BLaER1 (cell line): ENCODE data around the gene EHBP1L1.
A peak's percentile ranks its signal among the peaks of the same experiment; 100 is the strongest.

Experiments
- H3K27ac ChIP-seq: shearing (Covaris generic); formaldehyde crosslinking; 2 replicates; pipeline ENCODE4 v1.8.1; 2022
- H3K27me3 ChIP-seq: shearing (Covaris generic); formaldehyde crosslinking; 2 replicates; pipeline ENCODE4 v1.8.1; 2022
- H3K36me3 ChIP-seq: shearing (Covaris generic); formaldehyde crosslinking; 2 replicates; pipeline ENCODE4 v1.8.1; 2022
- H3K4me1 ChIP-seq: shearing (Covaris generic); formaldehyde crosslinking; 2 replicates; pipeline ENCODE4 v1.8.1; 2022
- H3K4me2 ChIP-seq: shearing (Covaris generic); formaldehyde crosslinking; 2 replicates; pipeline ENCODE4 v1.8.1; 2022
- H3K4me3 ChIP-seq: shearing (Covaris generic); formaldehyde crosslinking; 2 replicates; pipeline ENCODE4 v1.8.1; 2022
- H3K9ac ChIP-seq: shearing (Covaris generic); formaldehyde crosslinking; 2 replicates; pipeline ENCODE4 v1.8.1; 2022
- H3K9me3 ChIP-seq: shearing (Covaris generic); formaldehyde crosslinking; 2 replicates; pipeline ENCODE4 v1.8.1; 2022
- H4K20me1 ChIP-seq: shearing (Covaris generic); formaldehyde crosslinking; 2 replicates; pipeline ENCODE4 v1.8.1; 2022
- Cebpa-rat ChIP-seq: shearing (Covaris generic); IDR thresholded peaks from 2 replicates; pipeline ENCODE4 v1.8.1; 2022

Gene EHBP1L1

DNA sequence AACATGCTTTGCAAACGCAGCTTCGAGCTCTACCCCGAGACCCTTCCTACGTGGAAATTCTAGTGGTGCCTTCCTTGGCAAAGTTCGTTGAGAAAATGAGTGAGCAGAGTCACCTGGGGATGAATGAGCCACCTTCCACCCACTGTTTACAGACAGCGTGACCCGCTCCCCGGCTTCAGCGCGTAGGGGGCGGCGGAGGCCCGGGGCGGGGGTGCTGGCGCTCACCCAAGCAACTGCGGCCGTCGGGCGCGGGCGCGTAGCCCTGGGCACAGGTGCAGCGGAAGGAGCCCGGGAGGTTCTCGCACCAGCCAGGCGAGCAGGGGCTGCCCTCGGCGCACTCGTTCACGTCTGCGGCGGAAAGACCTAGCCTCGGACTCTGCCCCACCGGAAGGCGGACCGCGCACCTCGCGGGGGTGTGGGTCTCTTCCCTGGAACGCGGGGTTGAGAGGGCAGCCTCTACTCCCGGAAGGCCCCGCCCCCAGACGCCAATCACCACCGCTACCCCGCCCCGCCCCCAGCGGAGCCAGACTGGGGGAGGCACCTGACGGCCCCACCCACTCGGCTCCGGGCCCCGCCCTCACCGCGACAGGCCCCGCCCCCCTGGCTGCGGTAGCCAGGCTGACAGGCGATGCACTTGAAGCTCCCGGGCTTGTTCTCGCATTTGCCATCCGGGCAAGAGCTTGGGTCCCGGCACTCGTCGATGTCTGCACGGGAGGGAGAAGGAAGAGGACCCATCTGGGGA is 29.5 kb upstream of the EHBP1L1 start:
- H3K4me1 ChIP-seq, result peaks cover 96% of the 10 kb centered on the region
- peaks cover 29% of the 10 kb centered on the region; the same call in 1 of the 2 replicates for H3K36me3 ChIP-seq
- H3K9me3 ChIP-seq, result no peaks in the 10 kb centered on the region
- peaks cover 6% of the 10 kb centered on the region; the same call in 1 of the 2 replicates for H4K20me1 ChIP-seq
- no peaks in the 10 kb centered on the region for H3K27me3 ChIP-seq
- peak overlapping the region; percentile 95 for H3K4me2 ChIP-seq
- H3K9ac ChIP-seq, result peak overlapping the region; percentile 77
- no peak for TF ChIP-seq Cebpa-rat
- peak overlapping the region; percentile 55 for H3K4me3 ChIP-seq
- H3K27ac ChIP-seq, result peak overlapping the region; percentile 88

DNA sequence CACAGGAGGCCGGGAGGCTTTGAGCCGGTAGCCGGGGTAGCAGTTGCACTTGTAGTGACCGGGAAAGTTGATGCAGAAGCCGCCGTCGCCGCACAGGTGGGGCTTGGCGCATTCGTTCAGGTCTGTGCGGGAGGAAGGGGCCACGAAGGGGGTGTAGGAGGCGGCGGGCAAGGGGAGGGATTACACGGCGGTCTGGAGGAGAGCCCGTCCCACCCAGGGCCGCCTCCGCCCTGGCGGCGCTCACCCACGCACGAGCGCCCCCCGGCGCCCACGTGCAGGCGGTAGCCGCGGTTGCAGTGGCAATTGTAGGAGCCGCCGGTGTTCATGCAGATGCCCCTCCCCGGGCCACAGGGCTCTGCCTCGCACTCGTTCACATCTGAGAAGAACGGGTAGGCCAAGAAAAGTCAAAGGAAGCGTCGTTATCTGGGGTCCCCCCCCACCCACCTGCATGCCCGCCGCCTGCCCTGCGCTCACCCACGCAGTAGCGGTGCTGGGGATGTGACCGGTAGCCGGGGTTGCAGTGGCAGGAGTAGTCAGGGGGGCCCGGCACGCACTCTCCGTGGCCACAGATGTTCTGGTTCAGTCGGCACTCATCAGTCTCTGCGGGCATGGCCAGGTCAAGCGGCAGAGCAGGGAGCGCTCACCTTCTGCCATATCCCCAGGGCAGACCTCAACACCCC is 28.3 kb upstream of the EHBP1L1 start:
- peaks cover 15% of the 10 kb centered on the region; the same call in 1 of the 2 replicates for H4K20me1 ChIP-seq
- H3K9ac ChIP-seq, result peak overlapping the region; percentile 77
- H3K36me3 ChIP-seq, result peaks cover 34% of the 10 kb centered on the region; the same call in 1 of the 2 replicates
- H3K9me3 ChIP-seq, result no peaks in the 10 kb centered on the region
- no peaks in the 10 kb centered on the region for H3K27me3 ChIP-seq
- H3K4me2 ChIP-seq, result peak overlapping the region; percentile 95
- H3K27ac ChIP-seq, result peak overlapping the region; percentile 88
- no peak for TF ChIP-seq Cebpa-rat
- peaks cover 96% of the 10 kb centered on the region for H3K4me1 ChIP-seq
- peak overlapping the region; percentile 55 for H3K4me3 ChIP-seq

GRCh38 chr11:65548395-65548794 is 27.5 kb upstream of the EHBP1L1 start:
- TF ChIP-seq Cebpa-rat, result no peak

GRCh38 chr11:65549096-65549495 is 26.8 kb upstream of the EHBP1L1 start:
- no peak overlapping the region for H3K4me3 ChIP-seq
- H3K36me3 ChIP-seq, result peaks cover 34% of the 10 kb centered on the region; the same call in 1 of the 2 replicates
- no peaks in the 10 kb centered on the region for H3K9me3 ChIP-seq
- H3K9ac ChIP-seq, result 0 out of 2 replicates have a peak overlapping the region, but pooled peaks have one; percentile 77
- peaks cover 19% of the 10 kb centered on the region; the same call in 1 of the 2 replicates for H4K20me1 ChIP-seq
- no peaks in the 10 kb centered on the region for H3K27me3 ChIP-seq
- H3K4me2 ChIP-seq, result peak overlapping the region; percentile 95
- peak overlapping the region; percentile 88 for H3K27ac ChIP-seq
- TF ChIP-seq Cebpa-rat, result no peak
- H3K4me1 ChIP-seq, result peaks cover 94% of the 10 kb centered on the region

More at GRCh38 chr11:65548395-65548794, 27.5 kb upstream of the EHBP1L1 start:
- Histone ChIP-seq H3K4me3 (peak overlapping the region; percentile 55; the same call in 1 of the 2 replicates), H3K27ac (peak overlapping the region; percentile 88), H3K9me3 (no peaks in the 10 kb centered on the region), H3K4me1 (peaks cover 94% of the 10 kb centered on the region), H3K9ac (peak overlapping the region; percentile 77), H3K27me3 (no peaks in the 10 kb centered on the region), H3K36me3 (peaks cover 34% of the 10 kb centered on the region; the same call in 1 of the 2 replicates), H3K4me2 (peak overlapping the region; percentile 95), H4K20me1 (peaks cover 19% of the 10 kb centered on the region; the same call in 1 of the 2 replicates)

DNA sequence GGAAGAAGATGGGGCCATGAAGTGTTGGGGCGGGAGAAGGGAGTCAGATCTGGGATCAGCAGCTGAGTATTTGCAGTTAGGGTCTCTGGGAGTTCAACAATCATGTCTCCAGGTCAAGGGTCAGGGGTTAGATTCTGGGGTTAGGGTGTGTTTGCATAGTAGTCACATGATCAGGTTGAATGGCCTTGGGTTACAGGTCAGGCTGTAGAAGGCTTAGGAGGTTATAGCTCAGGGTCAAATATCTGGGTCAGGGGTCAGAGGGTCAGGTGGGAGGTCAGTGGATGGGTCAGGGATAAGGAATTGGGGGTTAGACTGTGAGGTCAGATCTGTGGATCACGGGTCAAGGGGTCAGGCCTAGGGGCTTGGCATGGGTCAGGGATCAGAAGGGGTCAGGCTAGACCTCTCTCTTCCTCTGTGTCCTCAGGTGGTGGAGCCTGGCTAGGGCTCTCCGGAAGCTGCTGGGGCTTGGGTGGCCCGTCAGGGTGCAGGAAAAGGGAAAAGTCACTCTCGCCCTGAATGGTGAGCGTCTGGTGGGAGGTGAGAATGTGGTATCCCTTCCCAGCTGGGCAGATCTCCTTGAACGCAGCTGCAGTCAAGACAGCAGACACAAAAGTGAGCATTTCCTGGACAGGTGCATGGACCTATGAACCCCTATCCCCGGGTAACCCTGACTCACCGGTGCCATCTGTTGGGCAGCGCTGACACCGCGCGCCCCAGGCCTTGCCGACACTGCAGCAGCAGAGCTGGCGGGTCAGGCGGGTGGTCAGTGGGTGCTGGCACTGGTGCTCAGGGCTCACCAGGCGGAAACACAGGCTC is 24.1 kb upstream of the EHBP1L1 start:
- Histone ChIP-seq H3K36me3 (peaks cover 34% of the 10 kb centered on the region; the same call in 1 of the 2 replicates), H3K27ac (peak overlapping the region; percentile 70)
- TF ChIP-seq Cebpa-rat, result no peak

GRCh38 chr11:65552388-65552951 is 23.4 kb upstream of the EHBP1L1 start:
- peaks cover 34% of the 10 kb centered on the region; the same call in 1 of the 2 replicates for H3K36me3 ChIP-seq
- H3K27ac ChIP-seq, result peak overlapping the region; percentile 70
- H3K4me3 ChIP-seq, result no peak overlapping the region; the same call in 1 of the 2 replicates

More for the DNA sequence above, 24.1 kb upstream of the EHBP1L1 start:
- peak overlapping the region; percentile 53; the same call in 1 of the 2 replicates for H3K9ac ChIP-seq
- peak overlapping the region; percentile 82 for H3K4me2 ChIP-seq
- no peak overlapping the region; the same call in 1 of the 2 replicates for H3K4me3 ChIP-seq
- H4K20me1 ChIP-seq, result peaks cover 19% of the 10 kb centered on the region; the same call in 1 of the 2 replicates
- no peaks in the 10 kb centered on the region for H3K27me3 ChIP-seq
- H3K9me3 ChIP-seq, result no peaks in the 10 kb centered on the region
- peaks cover 96% of the 10 kb centered on the region for H3K4me1 ChIP-seq

GRCh38 chr11:65553301-65554001 is 22.4 kb upstream of the EHBP1L1 start:
- Histone ChIP-seq H4K20me1 (0 out of 2 replicates have a peak, but pooled peaks cover 13% of the 10 kb centered on the region), H3K9me3 (no peaks in the 10 kb centered on the region), H3K4me3 (peak overlapping the region; percentile 48), H3K36me3 (peaks cover 33% of the 10 kb centered on the region; the same call in 1 of the 2 replicates), H3K9ac (peak overlapping the region; percentile 89), H3K27me3 (no peaks in the 10 kb centered on the region), H3K4me2 (peak overlapping the region; percentile 98), H3K27ac (peak overlapping the region; percentile 96), H3K4me1 (peaks cover 86% of the 10 kb centered on the region)
- TF ChIP-seq Cebpa-rat, result no peak

More at GRCh38 chr11:65552388-65552951, 23.4 kb upstream of the EHBP1L1 start:
- Histone ChIP-seq H3K9me3 (no peaks in the 10 kb centered on the region), H3K27me3 (no peaks in the 10 kb centered on the region), H3K4me1 (peaks cover 96% of the 10 kb centered on the region), H3K4me2 (peak overlapping the region; percentile 82), H4K20me1 (peaks cover 16% of the 10 kb centered on the region; the same call in 1 of the 2 replicates), H3K9ac (peak overlapping the region; percentile 53; the same call in 1 of the 2 replicates)
- TF ChIP-seq Cebpa-rat, result no peak
